Trophoblast cell (in vitro differentiated cells and primary cell): ENCODE measurements around the gene DPP9.
A peak's percentile ranks its signal among the peaks of the same experiment; 100 is the strongest.
"Not testable (repeated sequence)": the region's sequence is repeated elsewhere in the genome, so short reads cannot be mapped to it uniquely, and the experiment has no call there.

Experiments used
- DNase-seq, 2 donors: peaks; one replicate each; pipeline ENCODE4 v3.0.0-alpha.2; 2016
- H2AFZ ChIP-seq: 2 replicates; pipeline ENCODE4 v1.6.1; 2013; ENCODE audit warnings: low read length, moderate library complexity, mild to moderate bottlenecking; ENCODE audit not compliant: insufficient read depth, poor library complexity
- H2AK5ac ChIP-seq: 2 replicates; pipeline ENCODE4 v1.6.1; 2013; ENCODE audit warnings: mild to moderate bottlenecking, low read length
- H2BK120ac ChIP-seq: 2 replicates; pipeline ENCODE4 v1.6.1; 2013; ENCODE audit warnings: low read length, mild to moderate bottlenecking, moderate library complexity; ENCODE audit not compliant: insufficient read depth, poor library complexity
- H2BK12ac ChIP-seq: 2 replicates; pipeline ENCODE4 v1.6.1; 2013; ENCODE audit warnings: mild to moderate bottlenecking, low read length, moderate library complexity
- H2BK5ac ChIP-seq: 2 replicates; pipeline ENCODE4 v1.6.1; 2013; ENCODE audit warnings: low read length, low read depth, moderate library complexity, mild to moderate bottlenecking; ENCODE audit not compliant: poor library complexity
- H3K14ac ChIP-seq: 2 replicates; pipeline ENCODE4 v1.6.1; 2013; ENCODE audit warnings: mild to moderate bottlenecking, low read length
- H3K18ac ChIP-seq: 2 replicates; pipeline ENCODE4 v1.6.1; 2013; ENCODE audit warnings: mild to moderate bottlenecking, low read length
- H3K23ac ChIP-seq: 2 replicates; pipeline ENCODE4 v1.6.1; 2013; ENCODE audit warnings: low read length
- H3K27ac ChIP-seq: 2 replicates; pipeline ENCODE4 v1.5.1; 2013; ENCODE audit warnings: low read depth, mild to moderate bottlenecking, inconsistent platforms, low read length, moderate library complexity
- H3K27me3 ChIP-seq: 2 replicates; pipeline ENCODE4 v1.6.1; 2013; ENCODE audit warnings: inconsistent platforms, mild to moderate bottlenecking, low read length, moderate library complexity; ENCODE audit not compliant: insufficient read depth
- H3K36me3 ChIP-seq, 2 experiments: 1 replicate in 1 of 2; 2 replicates in 1 of 2; pipeline ENCODE4 v1.6.1; 2013; ENCODE audit warnings: low read length in 2 of 2, mild to moderate bottlenecking in 2 of 2, moderate library complexity in 1 of 2; ENCODE audit not compliant: insufficient read depth in 2 of 2, control insufficient read depth in 1 of 2
- H3K4ac ChIP-seq: 2 replicates; pipeline ENCODE4 v1.6.1; 2013; ENCODE audit warnings: low read depth, mild to moderate bottlenecking, low read length, moderate library complexity
- H3K4me1 ChIP-seq, 2 experiments: 1 replicate in 1 of 2; 2 replicates in 1 of 2; pipeline ENCODE4 v1.6.1; 2013; ENCODE audit warnings: low read length in 2 of 2, mild to moderate bottlenecking in 2 of 2, moderate library complexity in 1 of 2; ENCODE audit not compliant: insufficient read depth in 2 of 2, control insufficient read depth in 1 of 2
- H3K4me2 ChIP-seq: 2 replicates; pipeline ENCODE4 v1.6.1; 2013; ENCODE audit warnings: inconsistent platforms, mild to moderate bottlenecking, low read length, moderate library complexity
- H3K4me3 ChIP-seq: 2 replicates; pipeline ENCODE4 v1.5.1; 2013; ENCODE audit warnings: mild to moderate bottlenecking, low read depth, low read length, inconsistent platforms
- H3K79me1 ChIP-seq: one replicate; pipeline ENCODE4 v1.6.1; 2013; ENCODE audit warnings: low read length
- H3K79me2 ChIP-seq: 2 replicates; pipeline ENCODE4 v1.6.1; 2013; ENCODE audit warnings: low read length, mild to moderate bottlenecking; ENCODE audit not compliant: control insufficient read depth, insufficient read depth, poor library complexity
- H3K9ac ChIP-seq: 2 replicates; pipeline ENCODE4 v1.6.1; 2013; ENCODE audit warnings: mild to moderate bottlenecking, low read length
- H3K9me3 ChIP-seq: 2 replicates; pipeline ENCODE4 v1.6.1; 2013; ENCODE audit warnings: low read depth, mild to moderate bottlenecking, control low read depth, inconsistent platforms, low read length; ENCODE audit not compliant: insufficient read depth
- H4K12ac ChIP-seq: 2 replicates; pipeline ENCODE4 v1.6.1; 2013; ENCODE audit warnings: low read depth, mild to moderate bottlenecking, low read length, moderate library complexity
- H4K8ac ChIP-seq: 2 replicates; pipeline ENCODE4 v1.6.1; 2013; ENCODE audit warnings: low read depth, mild to moderate bottlenecking, low read length, moderate library complexity
- H4K91ac ChIP-seq: one replicate; pipeline ENCODE4 v1.6.1; 2013; ENCODE audit warnings: low read depth, mild to moderate bottlenecking, low read length, moderate library complexity
- WGBS: extraction: QIAGEN DNeasy Blood & Tissue Kit; methylation state at CpG from one replicate; pipeline ENCODE4 v1.1.7; 2013; ENCODE audit warnings: missing lambda C conversion rate; ENCODE audit not compliant: insufficient read length, insufficient coverage; ENCODE audit errors: extremely low coverage; 5-methylcytosine and 5-hydroxymethylcytosine counted together

DPP9 gene

GRCh38 chr19:4686700-4687099, 36.9 kb downstream of the DPP9 start:
- Histone ChIP-seq H2AK5ac (no peak overlapping the region), H3K9ac (no peak overlapping the region), H3K4ac (no peak overlapping the region), H3K27ac (no peak overlapping the region), H3K18ac (no peak overlapping the region), H2BK12ac (no peak overlapping the region), H2BK120ac (no peak overlapping the region), H4K8ac (no peak overlapping the region), H4K12ac (no peak overlapping the region), H3K79me1 (no peaks in the 10 kb centered on the region), H2AFZ (no peak overlapping the region), H3K14ac (no peak overlapping the region), H3K23ac (no peak overlapping the region), H3K4me1 (no peaks in the 10 kb centered on the region), H4K91ac (no peak overlapping the region), H2BK5ac (no peak overlapping the region), H3K36me3 (peaks cover 80 to 82% of the 10 kb centered on the region in 2 experiments), H3K4me2 (no peak overlapping the region), H3K79me2 (no peaks in the 10 kb centered on the region), H3K4me3 (no peak overlapping the region), H3K27me3 (no peaks in the 10 kb centered on the region), H3K9me3 (no peaks in the 10 kb centered on the region)
- DNase-seq = no peak
- WGBS = no CpG with 5 or more reads among the region's 10 CpGs

- WGBS = no CpG with 5 or more reads among the region's 28 CpGs
Observed at GRCh38 chr19:4684312-4685095, 39.1 kb downstream of the DPP9 start.

GRCh38 chr19:4682417-4683200, 41.0 kb downstream of the DPP9 start:
- H4K91ac ChIP-seq = no peak overlapping the region
- H3K4me1 ChIP-seq = no peaks in the 10 kb centered on the region
- H3K27ac ChIP-seq = no peak overlapping the region
- peak overlapping the region; percentile 39 for H3K4me3 ChIP-seq
- H2AFZ ChIP-seq = no peak overlapping the region
- no peak overlapping the region for H4K8ac ChIP-seq
- H3K4ac ChIP-seq = no peak overlapping the region
- H4K12ac ChIP-seq = no peak overlapping the region
- H3K79me1 ChIP-seq = no peaks in the 10 kb centered on the region
- H3K23ac ChIP-seq = no peak overlapping the region
- peaks cover 68 to 71% of the 10 kb centered on the region in 2 experiments for H3K36me3 ChIP-seq
- no peak overlapping the region for H3K14ac ChIP-seq
- no peaks in the 10 kb centered on the region for H3K9me3 ChIP-seq
- H2BK5ac ChIP-seq = no peak overlapping the region
- H2AK5ac ChIP-seq = no peak overlapping the region
- H3K27me3 ChIP-seq = no peaks in the 10 kb centered on the region
- no peak overlapping the region for H2BK12ac ChIP-seq
- H3K9ac ChIP-seq = no peak overlapping the region
- no CpG with 5 or more reads among the region's 45 CpGs for WGBS
- no peak overlapping the region for H2BK120ac ChIP-seq
- no peak overlapping the region for H3K18ac ChIP-seq
- H3K4me2 ChIP-seq = no peak overlapping the region
- H3K79me2 ChIP-seq = no peaks in the 10 kb centered on the region
- no peak for DNase-seq

More at GRCh38 chr19:4684312-4685095, 39.1 kb downstream of the DPP9 start:
- no peak overlapping the region for H2AFZ ChIP-seq
- no peak overlapping the region for H3K4ac ChIP-seq
- no peaks in the 10 kb centered on the region for H3K27me3 ChIP-seq
- no peak overlapping the region for H3K23ac ChIP-seq
- no peaks in the 10 kb centered on the region for H3K79me2 ChIP-seq
- no peak overlapping the region for H4K8ac ChIP-seq
- H3K4me3 ChIP-seq = no peak overlapping the region
- no peak overlapping the region for H3K4me2 ChIP-seq
- no peak overlapping the region for H3K18ac ChIP-seq
- no peak overlapping the region for H3K9ac ChIP-seq
- no peak overlapping the region for H2BK12ac ChIP-seq
- no peaks in the 10 kb centered on the region for H3K79me1 ChIP-seq
- no peaks in the 10 kb centered on the region for H3K4me1 ChIP-seq
- H3K14ac ChIP-seq = no peak overlapping the region
- H2BK5ac ChIP-seq = no peak overlapping the region
- no peak overlapping the region for H2BK120ac ChIP-seq
- H2AK5ac ChIP-seq = no peak overlapping the region
- DNase-seq = no peak
- H3K36me3 ChIP-seq = peaks cover 72 to 75% of the 10 kb centered on the region in 2 experiments
- H4K12ac ChIP-seq = no peak overlapping the region
- H4K91ac ChIP-seq = no peak overlapping the region
- H3K9me3 ChIP-seq = no peaks in the 10 kb centered on the region
- no peak overlapping the region for H3K27ac ChIP-seq

GRCh38 chr19:4680021-4680420, 43.6 kb downstream of the DPP9 start:
- H3K9ac ChIP-seq, H3K9me3 ChIP-seq, H3K14ac ChIP-seq, H3K27ac ChIP-seq, H2BK120ac ChIP-seq, H4K12ac ChIP-seq, H2BK5ac ChIP-seq, H3K18ac ChIP-seq, H2AFZ ChIP-seq, DNase-seq, H3K79me2 ChIP-seq, H3K4me3 ChIP-seq, H4K91ac ChIP-seq, H3K27me3 ChIP-seq, H3K4ac ChIP-seq, H2AK5ac ChIP-seq, H3K4me2 ChIP-seq, H3K79me1 ChIP-seq, H3K4me1 ChIP-seq, H4K8ac ChIP-seq, H3K23ac ChIP-seq, H2BK12ac ChIP-seq: not testable (repeated sequence)
- no CpG with 5 or more reads among the region's 7 CpGs for whole genome bisulfite sequencing
- H3K36me3 ChIP-seq = peaks cover 65 to 69% of the 10 kb centered on the region in 2 experiments
